GM21825 (cell line): Measurements from ENCODE around the gene RPL19.

ENCODE experiments used
- ATAC-seq: cut with Tn5 transposase; IDR thresholded peaks from one replicate; pipeline ENCODE4 v1.9.1; 2021; ENCODE audit warnings: mild to moderate bottlenecking, moderate library complexity; ENCODE audit not compliant: unreplicated experiment

RPL19 gene

DNA sequence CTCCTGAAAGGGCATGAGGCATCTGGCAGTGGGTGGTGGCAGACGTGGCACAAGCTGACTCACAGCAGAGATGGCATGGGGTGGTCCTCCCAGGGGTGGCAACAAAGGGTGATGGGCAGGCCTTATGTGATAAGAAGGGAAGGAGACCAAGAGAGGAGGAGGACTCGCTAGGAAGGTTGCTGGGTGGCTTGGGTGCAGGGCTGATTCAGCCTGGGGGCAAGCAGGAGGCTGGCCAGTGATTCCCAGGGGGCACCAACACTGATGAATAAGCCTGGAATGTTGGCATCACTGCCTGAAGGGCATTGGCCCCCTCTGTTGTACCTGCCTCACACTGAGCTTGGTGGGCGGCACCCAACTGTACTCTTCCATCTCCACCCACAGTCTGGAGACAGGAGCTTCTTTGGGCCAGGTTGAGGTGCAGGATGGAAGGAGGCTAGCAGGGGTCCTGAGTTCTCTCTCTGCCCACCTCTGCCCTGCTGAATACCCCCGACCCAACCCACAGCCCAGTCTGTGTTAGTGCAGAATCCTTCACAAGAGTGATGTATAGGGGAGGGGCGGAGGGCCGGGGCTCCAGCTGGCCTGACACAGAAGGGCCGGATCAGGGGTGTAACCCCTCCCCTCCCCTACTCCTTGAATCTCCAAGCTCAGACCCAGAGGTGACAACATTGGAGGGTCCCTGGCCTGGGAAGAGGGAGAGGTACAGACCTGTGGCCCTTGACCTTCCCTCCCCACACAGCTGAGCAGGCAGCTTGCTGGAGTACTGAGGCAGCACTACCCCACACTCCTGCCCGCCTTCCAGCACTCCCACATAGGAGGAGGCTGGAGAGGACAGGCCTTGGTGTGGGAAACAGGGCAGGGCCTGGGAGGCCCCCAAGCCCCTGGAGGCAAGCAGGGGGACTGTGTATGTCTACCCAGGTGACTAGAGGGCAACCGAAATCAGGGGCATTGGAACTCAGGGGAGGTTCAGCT is 23.1 kb downstream of the RPL19 start:
- no peak for ATAC-seq

- no peak for ATAC-seq
Measured at GRCh38 chr17:39223907-39224777, 24.1 kb downstream of the RPL19 start.

GRCh38 chr17:39224778-39225307 is 24.8 kb downstream of the RPL19 start:
- no peak for ATAC-seq

GRCh38 chr17:39225308-39225958 is 25.4 kb downstream of the RPL19 start, which contains the start of gene STAC2:
Gene STAC2 (minus strand): TSS chr17:39225945. CDS start chr17:39225502, 443 bp downstream.
- no peak for ATAC-seq

DNA sequence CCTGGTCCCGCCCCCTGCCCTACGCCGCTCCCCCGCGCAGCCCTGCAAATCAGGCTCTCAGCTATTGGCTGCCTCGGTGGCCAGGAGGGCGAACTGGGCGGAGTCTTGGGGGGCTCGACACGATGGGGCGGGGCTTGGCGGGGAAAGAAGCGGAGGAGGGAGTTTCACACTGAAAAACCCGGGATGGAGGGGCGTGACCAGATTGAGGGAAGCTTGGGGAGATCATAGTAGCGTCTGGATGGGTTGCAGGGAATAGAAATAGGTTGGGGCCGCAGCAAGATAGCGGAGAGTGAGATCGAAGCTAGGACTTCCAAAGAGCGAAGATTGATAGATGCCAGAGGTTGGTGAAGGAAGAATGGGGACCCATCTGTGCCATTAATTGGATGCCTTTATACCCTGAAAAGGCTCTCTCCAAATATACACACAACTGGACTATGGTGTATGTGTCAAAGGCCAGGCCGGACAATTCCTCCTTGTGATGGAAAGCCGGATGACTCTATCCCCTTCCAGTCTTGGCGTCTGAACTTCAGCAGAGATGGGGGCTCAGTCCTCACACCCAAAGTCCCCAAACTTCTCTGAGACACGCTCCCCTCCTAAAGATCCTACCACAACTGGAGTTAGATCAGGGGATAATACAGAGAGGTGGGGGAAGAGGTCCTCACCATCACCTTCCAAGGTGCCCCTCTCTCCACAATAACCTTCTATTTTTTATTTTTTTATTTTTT is 26.0 kb downstream of the RPL19 start:
- no peak for ATAC-seq

DNA sequence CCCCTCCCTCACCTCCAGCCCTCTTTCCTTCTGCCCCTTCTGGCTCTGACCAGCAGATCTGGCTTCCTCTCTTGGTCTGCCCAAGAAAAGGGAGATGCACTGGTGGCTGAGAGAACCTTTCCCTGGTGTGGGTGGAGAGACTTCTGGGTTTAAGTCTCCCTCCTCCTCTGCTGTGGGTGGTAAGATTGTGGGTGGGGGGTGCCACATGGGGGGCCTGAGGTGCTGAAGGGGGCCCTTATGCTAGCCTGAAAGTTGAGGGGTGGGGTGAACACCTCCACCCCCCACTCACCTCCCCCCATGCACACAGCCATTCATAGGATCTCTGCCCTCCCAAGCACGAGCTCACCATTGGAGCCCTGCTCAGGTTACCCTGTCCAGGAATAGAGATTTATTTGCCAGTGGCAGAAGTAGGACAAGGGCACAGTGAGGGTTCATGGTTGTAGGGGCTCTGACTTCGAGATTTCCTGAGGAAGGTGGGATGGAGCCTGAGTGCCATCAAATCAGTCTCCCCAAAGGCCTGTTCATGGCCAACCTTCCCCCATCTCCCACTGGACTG is 27.4 kb downstream of the RPL19 start:
- no peak for ATAC-seq

- ATAC-seq: no peak
Measured at GRCh38 chr17:39229274-39229913, 29.3 kb downstream of the RPL19 start.

DNA sequence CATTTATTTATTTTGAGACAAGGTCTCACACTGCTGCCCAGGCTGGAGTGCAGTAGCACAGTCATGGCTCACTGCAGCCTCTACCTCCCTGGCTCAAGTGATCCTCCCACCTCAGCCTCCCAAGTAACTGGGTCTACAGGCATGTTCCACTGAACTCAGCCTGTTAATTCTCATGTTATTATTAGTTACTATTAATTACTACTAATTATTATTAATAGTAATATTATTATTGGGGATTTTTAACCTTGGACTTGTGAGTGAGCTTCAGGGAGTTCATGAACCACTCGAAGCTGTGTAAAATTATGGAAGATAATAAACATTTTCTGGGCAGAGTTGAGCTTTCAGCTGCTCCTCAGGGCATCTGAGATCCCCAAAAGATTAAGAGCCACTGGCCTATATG is 30.3 kb downstream of the RPL19 start:
- ATAC-seq: no peak

DNA sequence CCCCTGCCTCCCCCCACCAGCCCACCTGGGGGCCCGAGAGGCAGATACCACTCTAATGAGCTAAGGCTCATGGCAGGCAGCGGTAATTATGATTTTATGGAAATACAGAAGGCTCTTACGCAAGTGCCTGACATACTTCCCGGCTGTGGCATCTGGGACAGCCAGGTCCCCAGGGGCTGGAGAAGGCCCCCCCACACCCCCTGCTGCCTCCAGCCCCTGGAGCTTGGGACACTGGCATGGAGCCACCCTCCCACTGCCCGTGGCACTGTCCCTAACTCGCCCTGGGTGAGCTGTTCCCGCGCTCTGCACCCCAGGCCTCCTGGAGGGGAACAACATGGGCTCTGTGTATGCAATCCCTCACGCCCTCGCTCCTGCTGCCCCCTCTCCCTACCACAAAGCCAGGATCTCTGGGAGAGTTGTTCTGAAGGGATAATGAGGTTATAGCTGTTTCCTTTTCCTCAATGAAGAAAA is 31.0 kb downstream of the RPL19 start:
- no peak for ATAC-seq

DNA sequence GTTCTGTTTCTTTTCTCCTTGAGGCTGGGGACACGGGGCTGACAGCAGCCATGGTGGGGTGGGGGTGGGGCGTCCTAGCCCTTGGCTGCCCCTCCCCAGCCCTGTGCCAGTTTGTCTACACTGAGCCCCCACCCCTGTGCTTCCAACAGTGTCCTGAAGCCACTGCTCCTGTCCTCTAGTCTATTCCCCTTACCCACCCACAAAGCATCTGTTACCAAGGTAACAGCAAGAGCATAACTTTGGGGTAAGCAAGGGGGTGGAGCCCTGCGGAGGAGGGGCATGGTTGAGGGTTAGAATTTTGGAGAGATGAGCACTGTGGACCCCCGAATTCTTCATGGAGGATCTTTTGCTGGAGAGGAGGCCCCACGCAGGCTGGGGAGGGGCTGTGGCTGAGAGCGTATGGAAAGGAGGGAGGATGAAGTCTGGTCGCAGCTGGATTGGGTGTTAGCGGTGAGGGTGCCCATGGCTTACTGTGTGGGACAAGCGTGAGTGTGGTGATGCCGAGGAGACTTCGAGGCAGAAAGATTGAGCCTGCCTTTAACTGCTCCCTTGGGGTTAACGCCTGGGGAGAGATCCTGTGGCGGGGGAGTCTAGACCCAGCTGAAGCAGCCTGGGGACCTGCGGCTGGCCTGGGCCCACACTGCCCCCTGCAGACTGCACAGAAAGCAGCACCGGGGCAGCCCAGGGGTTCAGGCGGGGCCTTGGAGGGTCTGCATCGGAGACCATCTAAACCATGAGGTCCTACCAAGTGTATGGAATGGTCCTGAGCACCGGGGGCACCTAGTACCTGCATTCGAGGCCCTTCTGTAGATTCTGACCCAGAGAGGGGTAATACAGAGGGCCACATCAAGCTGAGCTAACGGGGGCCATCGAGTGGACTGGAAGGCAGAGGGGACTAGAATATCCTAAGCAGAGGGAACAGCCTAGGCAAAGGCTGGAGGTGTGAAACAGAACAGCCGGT is 31.8 kb downstream of the RPL19 start:
- ATAC-seq: no peak

DNA sequence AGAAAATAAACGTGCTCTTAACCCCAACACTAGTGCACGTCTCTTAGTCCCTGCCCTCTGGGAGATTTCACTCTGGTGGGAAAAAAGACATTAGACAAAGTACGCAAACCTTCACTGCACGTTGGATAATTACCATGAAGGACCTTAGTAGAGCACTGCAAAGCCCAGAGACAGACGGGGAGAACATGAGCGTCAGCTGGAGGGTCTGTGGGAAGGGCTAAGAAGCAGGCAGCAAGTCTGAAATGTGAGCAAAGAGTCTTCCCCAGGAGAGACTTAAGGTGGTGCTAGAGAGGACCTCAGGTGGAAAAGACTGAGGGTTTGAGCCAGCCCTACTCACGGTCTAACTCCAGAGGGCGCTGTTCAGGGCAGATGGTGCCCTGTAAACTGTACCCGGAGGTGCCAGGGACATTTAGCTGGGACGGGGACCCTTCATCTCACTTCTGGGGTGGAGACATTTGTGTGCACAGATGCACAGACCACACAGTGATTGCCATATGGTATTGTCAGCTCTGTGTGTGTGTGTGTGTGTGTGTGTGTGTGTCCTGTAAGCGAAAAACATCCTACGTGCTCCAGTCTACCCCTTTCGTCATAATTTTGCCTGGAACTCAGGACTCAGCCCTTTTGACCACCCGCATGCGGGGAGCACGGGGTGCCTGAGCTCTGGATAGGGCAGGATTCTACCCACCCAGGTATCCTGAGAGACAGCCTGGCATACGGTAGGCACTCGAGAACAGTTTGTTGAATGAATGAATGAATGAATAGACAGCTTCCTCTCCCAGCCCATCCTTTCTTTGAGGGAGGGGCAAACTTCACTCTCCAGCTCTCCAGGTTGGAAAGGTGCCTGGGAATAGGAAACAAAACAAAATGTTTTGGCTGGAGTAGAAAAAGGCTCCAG is 35.7 kb downstream of the RPL19 start:
- ATAC-seq: no peak

DNA sequence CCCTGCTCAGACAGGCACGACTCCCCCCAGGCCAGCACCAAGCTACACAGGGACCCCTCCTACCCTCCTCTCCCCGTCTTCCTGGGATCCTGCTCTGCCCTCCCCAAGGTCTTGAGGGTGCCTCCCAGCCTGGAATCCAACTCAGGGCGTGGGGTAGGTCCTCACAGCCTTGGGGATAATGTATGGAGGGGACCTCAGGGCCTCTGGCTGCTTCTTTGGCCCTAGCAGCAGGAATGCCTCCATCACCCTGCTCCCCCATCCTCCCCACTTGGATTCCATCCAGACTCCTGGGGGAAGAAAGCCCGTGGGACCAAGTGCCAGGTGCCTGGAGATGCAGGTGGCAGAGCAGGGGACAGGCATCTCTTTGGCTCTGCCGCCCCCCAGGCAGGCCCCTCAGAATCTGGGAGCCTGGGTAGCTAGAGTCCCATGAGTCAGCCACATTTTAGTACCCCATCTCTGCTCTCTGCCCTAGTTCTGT is 36.4 kb downstream of the RPL19 start:
- no peak for ATAC-seq

DNA sequence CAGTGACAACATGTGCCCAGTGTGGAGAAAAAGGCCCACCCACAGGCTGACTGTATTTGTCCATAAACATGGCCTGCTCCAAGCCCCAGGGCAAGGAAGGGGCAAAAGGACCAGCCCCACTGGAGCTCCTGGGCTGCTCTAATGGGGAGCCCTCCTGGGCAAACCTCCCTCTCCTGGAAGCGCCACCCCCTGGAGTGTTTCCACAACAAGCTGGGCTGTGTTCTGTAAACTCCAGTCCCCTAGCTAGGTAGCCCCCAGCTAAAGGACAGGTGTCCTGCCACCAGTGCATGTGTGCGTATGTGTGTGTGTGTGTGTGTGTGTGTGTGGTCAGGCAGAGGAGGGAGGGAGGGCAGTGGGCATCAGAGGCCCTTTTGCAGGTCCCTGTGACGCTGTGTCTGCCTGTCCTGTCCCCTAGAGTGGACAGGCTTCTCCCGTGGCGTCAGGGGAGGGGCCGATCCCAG is 36.9 kb downstream of the RPL19 start:
- ATAC-seq: no peak

DNA sequence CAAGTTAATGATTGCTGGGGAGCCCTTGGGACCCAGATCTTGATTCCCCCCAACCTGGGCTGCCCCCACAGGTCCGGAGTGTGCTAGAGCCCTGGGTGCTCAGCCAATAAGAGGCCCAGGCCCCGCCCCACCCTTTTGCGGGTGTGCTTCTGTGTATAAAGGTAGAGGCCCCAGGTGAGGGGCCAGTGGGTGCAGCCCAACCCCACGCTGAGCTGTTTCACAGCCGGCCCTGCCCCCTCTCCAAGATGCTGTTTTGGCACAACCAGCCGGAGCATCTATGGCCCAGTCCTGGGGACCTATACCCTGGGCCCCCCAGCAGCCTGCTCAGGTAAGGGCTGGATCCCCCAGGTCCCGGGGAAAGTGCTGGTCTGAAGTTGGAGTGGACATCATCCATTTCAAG is 37.5 kb downstream of the RPL19 start:
- no peak for ATAC-seq

- no peak for ATAC-seq
Measured at GRCh38 chr17:39238311-39238972, 38.4 kb downstream of the RPL19 start.

GRCh38 chr17:39239640-39240314 is 39.7 kb downstream of the RPL19 start:
- ATAC-seq: no peak
